H1 (cell line): ENCODE measurements around the gene OR10H5. TPM values are rescaled to one million over a fixed set of nuclear protein-coding genes. Genes with fewer than 3 reads are reported as not detected.

Source experiments
- BACH1 ChIP-seq: IDR thresholded peaks from 2 replicates; pipeline ENCODE4 v1.6.1; 2012; ENCODE audit warnings: low read length, improper control_type of control experiment
- BRCA1 ChIP-seq: IDR thresholded peaks from 2 replicates; pipeline ENCODE4 v1.6.1; 2012; ENCODE audit warnings: low read depth, low read length, improper control_type of control experiment
- CHD7 ChIP-seq: fragments of 300-600 bp; sonication (generic); IDR thresholded peaks from 2 replicates; pipeline ENCODE4 v1.7.1; 2012; ENCODE audit warnings: low read length, moderate library complexity, mild to moderate bottlenecking, inconsistent platforms; ENCODE audit not compliant: insufficient replicate concordance
- CTBP2 ChIP-seq: IDR thresholded peaks from 2 replicates; pipeline ENCODE4 v1.7.0; 2011; ENCODE audit warnings: borderline replicate concordance, mild to moderate bottlenecking, moderate library complexity, mixed read lengths, low read length; ENCODE audit not compliant: insufficient read depth, insufficient read length
- HDAC2 ChIP-seq, 2 experiments: fragments of 300-600 bp in 1 of 2; sonication (generic) in 1 of 2; IDR thresholded peaks; 2 replicates each; pipeline ENCODE4 v1.6.1; 2011 to 2012; ENCODE audit warnings: low read depth in 2 of 2, low read length in 2 of 2, mild to moderate bottlenecking in 2 of 2, moderate library complexity in 2 of 2, borderline replicate concordance in 1 of 2, inconsistent platforms in 1 of 2
- JUN ChIP-seq: IDR thresholded peaks from 2 replicates; pipeline ENCODE4 v1.6.1; 2011; ENCODE audit warnings: low read depth, mild to moderate bottlenecking, improper control_type of control experiment, low read length
- JUND ChIP-seq: IDR thresholded peaks from 2 replicates; pipeline ENCODE4 v1.6.1; 2011; ENCODE audit warnings: mild to moderate bottlenecking, improper control_type of control experiment, low read length
- PHF8 ChIP-seq: fragments of 200-600 bp; sonication (generic); conservative IDR thresholded peaks from 2 replicates; pipeline ENCODE4 v1.7.1; 2012; ENCODE audit warnings: low read depth, mild to moderate bottlenecking, inconsistent platforms, low read length, moderate library complexity
- POLR2A ChIP-seq, 2 experiments: IDR thresholded peaks; 1 replicate in 1 of 2; 2 replicates in 1 of 2; pipeline ENCODE4 v1.6.1; 2011; ENCODE audit warnings: low read depth in 2 of 2, low read length in 2 of 2, mild to moderate bottlenecking in 2 of 2; ENCODE audit errors: control extremely low read depth in 1 of 2
- RBBP5 ChIP-seq: IDR thresholded peaks from 2 replicates; pipeline ENCODE4 v1.7.1; 2012; ENCODE audit warnings: low read depth, mild to moderate bottlenecking, inconsistent platforms, low read length, moderate library complexity, borderline replicate concordance
- TAF7 ChIP-seq: optimal IDR thresholded peaks from 2 replicates; pipeline ENCODE3; 2011; ENCODE audit warnings: low read depth, mild to moderate bottlenecking, inconsistent platforms, low read length, moderate library complexity, borderline replicate concordance
- polyA plus RNA-seq, 7 experiments: library from polyadenylated mRNA; depleted of rRNA in 3 of 7; stranded (reverse) in 5 of 7; unstranded in 2 of 7; fragments of >200 nt in 5 of 7; fragments of 200-250 nt in 2 of 7; gene quantifications; 1 replicate in 5 of 7; 2 replicates in 1 of 7; 4 replicates in 1 of 7; pipeline versions ENCODE4 v1.2.1 to v1.2.3, GENCODE V29; 2011 to 2013; ENCODE audit warnings: missing spikeins in 2 of 7, mixed read lengths in 2 of 7
- total RNA-seq: library from RNA; stranded (reverse); fragmentation: NEBNext Ultra II Directional; extraction: Animal tissue kit (Norgen Biotek cat#: 25700); gene quantifications from 2 replicates; pipeline ENCODE4 v1.2.1, GENCODE V29; 2021
- TF ChIP-seq, protein P1 (sequence below): IDR thresholded peaks from 2 replicates; pipeline ENCODE4 v1.6.1; 2012; ENCODE audit warnings: inconsistent platforms

The OR10H5 gene
- total and polyA plus RNA-seq, 2 of the 8 experiments (the other 6 are each of a cell fraction or from before 2014, with no cell fraction given), result not detected

GRCh38 chr19:15737722-15738121 lies 49.7 kb upstream of the OR10H5 start, which contains the start of gene OR10H3 (continued):
- TF ChIP-seq CHD7, result no peak
- TF ChIP-seq CTBP2, result no peak
- no peak for TF ChIP-seq RBBP5
- TF ChIP-seq POLR2A (IDR thresholded peaks at IDR 0.05; ENCODE audit: control extremely low read depth in 1 of 2, low read depth in 2 of 2, low read length in 2 of 2), result no peak
- TF ChIP-seq JUN, result no peak
- no peak for TF ChIP-seq TAF7
- TF ChIP-seq BACH1, result no peak
- TF ChIP-seq PHF8, result no peak
- TF ChIP-seq HDAC2 (IDR thresholded peaks at IDR 0.05; ENCODE audit: borderline replicate concordance in 1 of 2, low read depth in 2 of 2, low read length in 2 of 2), result no peak
- TF ChIP-seq, protein P1, sequence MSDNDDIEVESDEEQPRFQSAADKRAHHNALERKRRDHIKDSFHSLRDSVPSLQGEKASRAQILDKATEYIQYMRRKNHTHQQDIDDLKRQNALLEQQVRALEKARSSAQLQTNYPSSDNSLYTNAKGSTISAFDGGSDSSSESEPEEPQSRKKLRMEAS, result no peak
- TF ChIP-seq JUND, result no peak
- TF ChIP-seq BRCA1, result no peak
